Heart left ventricle (tissue), 13 donors: ENCODE measurements around the gene ARHGAP18.

Source experiments
- POLR2A ChIP-seq, 2 donors: fragments of 450-650 bp; IDR thresholded peaks; one replicate each; pipeline ENCODE4 v1.6.1; 2017; ENCODE audit warnings: antibody characterized with exemption in 2 of 2, mild to moderate bottlenecking in 2 of 2, moderate library complexity in 2 of 2
- TF ChIP-seq, protein P1 (sequence below), 12 donors: fragments of 200-600 bp; sonication (generic) in 4 of 12; IDR thresholded peaks; one replicate each; pipeline versions ENCODE4 v1.5.0 to v1.8.0; 2018 to 2022; ENCODE audit warnings: antibody characterized with exemption in 12 of 12, mild to moderate bottlenecking in 5 of 12
- donor health status: ischemic (EF 13 %, LVEDD 7.1; RV severe dilation, severe dysfunction).
- donor health status: DM: no; HTN: yes; CAD: no.
- donor health status: DM: no; HTN: no; CAD: no.
- donor health status: ischemic (EF 25% LVEDD 6.9; RV normal size, moderate dysfunction).
- donor health status: ischemic (EF 25% LVEDD 5.7; RV mildly dilated, moderate dysfunction).
- donor health status: ischemic (EF 35%, LVEDD 5.7; RV mildly dilated, moderate dysfunction).
- donor health status: nonischemic (EF 11% LVEDD 7.7; RV severe dilation, severe dysfunction).
- donor health status: DM: yes; HTN: yes; CAD: no.
- donor health status: PGD.
- donor health status: ischemic (EF 29% LVEDD 5.4; RV normal size, mild dysfunction).
- donor health status: nonischemic (EF 23%, LVEDD 6.1; RV moderate dilation, normal function).

DNA sequence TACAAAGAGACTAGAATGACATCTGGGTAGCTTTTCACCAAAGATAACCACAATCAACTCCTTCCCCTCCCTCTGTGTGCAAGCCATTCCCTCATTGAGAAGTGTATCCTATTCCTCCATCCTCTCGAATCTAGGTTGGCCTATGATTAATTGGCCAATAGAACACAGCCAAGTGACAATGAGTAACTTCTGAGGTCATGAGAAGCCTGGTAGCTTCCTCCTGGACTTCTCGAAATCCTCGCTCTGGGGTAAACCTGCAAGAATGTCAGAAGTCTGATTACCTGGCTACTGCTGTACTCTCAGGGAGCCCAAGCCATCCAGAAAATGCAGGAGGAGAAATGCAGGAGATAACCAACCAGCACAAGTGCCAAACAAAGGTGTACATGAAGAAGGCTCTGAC lies 13.1 kb downstream of the ARHGAP18 start:
- TF ChIP-seq, protein P1, sequence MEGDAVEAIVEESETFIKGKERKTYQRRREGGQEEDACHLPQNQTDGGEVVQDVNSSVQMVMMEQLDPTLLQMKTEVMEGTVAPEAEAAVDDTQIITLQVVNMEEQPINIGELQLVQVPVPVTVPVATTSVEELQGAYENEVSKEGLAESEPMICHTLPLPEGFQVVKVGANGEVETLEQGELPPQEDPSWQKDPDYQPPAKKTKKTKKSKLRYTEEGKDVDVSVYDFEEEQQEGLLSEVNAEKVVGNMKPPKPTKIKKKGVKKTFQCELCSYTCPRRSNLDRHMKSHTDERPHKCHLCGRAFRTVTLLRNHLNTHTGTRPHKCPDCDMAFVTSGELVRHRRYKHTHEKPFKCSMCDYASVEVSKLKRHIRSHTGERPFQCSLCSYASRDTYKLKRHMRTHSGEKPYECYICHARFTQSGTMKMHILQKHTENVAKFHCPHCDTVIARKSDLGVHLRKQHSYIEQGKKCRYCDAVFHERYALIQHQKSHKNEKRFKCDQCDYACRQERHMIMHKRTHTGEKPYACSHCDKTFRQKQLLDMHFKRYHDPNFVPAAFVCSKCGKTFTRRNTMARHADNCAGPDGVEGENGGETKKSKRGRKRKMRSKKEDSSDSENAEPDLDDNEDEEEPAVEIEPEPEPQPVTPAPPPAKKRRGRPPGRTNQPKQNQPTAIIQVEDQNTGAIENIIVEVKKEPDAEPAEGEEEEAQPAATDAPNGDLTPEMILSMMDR (IDR thresholded peaks at IDR 0.05), result no peak
- TF ChIP-seq POLR2A (IDR thresholded peaks at IDR 0.05), result no peak
